Ectodermal cell (in vitro differentiated cells): Measurements from ENCODE around the gene DEDD.

Experiments used
- H3K27ac ChIP-seq: 2 replicates; pipeline ENCODE4 v1.7.0; 2013; ENCODE audit warnings: mild to moderate bottlenecking, low read depth, low read length; ENCODE audit not compliant: insufficient read depth, poor library complexity, severe bottlenecking
- H3K27me3 ChIP-seq: 2 replicates; pipeline ENCODE4 v1.7.0; 2013; ENCODE audit warnings: mild to moderate bottlenecking, low read length; ENCODE audit not compliant: insufficient read depth, control insufficient read depth, poor library complexity, severe bottlenecking
- H3K36me3 ChIP-seq: one replicate; pipeline ENCODE4 v1.7.0; 2013; ENCODE audit warnings: low read length; ENCODE audit not compliant: control insufficient read depth, insufficient read depth
- H3K4me1 ChIP-seq: one replicate; pipeline ENCODE4 v1.7.0; 2013; ENCODE audit warnings: low read length; ENCODE audit not compliant: control insufficient read depth, insufficient read depth
- H3K4me3 ChIP-seq: 2 replicates; pipeline ENCODE4 v1.7.0; 2013; ENCODE audit warnings: low read depth, low read length, control low read depth; ENCODE audit not compliant: insufficient read depth
- H3K9me3 ChIP-seq: 2 replicates; pipeline ENCODE4 v1.7.0; 2013; ENCODE audit warnings: mild to moderate bottlenecking, low read length, moderate library complexity; ENCODE audit not compliant: control insufficient read depth
- WGBS, 2 experiments: methylation state at CpG; one replicate each; pipeline ENCODE4 v1.1.7; 2013; ENCODE audit warnings: missing lambda C conversion rate in 2 of 2; 5-methylcytosine and 5-hydroxymethylcytosine counted together

The DEDD gene

DNA sequence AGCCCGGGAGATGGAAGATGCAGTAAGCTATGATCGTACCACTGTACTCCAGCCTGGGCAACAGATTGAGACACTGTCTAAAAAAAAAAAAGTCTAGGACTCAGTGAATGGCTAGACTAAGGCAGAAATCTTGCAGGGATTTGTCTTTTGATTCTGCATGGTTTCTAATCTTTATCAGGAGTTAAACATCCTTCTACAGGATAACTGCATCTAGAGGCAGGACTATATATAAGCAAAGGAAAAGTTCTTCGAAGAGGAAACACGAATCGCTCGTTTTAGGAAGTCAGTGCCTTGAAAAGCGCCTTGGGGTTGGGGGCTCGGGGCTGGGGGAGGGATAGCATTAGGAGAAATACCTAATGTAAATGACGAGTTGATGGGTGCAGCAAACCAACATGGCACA is 20.7 kb upstream of the DEDD start:
- 39 to 46% methylated on average over 5 to 9 of the region's 9 CpGs for WGBS, 2 experiments
- Histone ChIP-seq H3K4me3 (peak overlapping the region; percentile 82), H3K9me3 (no peaks in the 10 kb centered on the region), H3K27me3 (no peaks in the 10 kb centered on the region), H3K4me1 (no peaks in the 10 kb centered on the region), H3K36me3 (peaks cover 7% of the 10 kb centered on the region), H3K27ac (no peak overlapping the region)

- H3K27ac ChIP-seq: no peak overlapping the region
- no peak overlapping the region for H3K4me3 ChIP-seq
- H3K36me3 ChIP-seq: no peaks in the 10 kb centered on the region
- 84 to 95% methylated on average over 3 of the region's 3 CpGs for WGBS, 2 experiments
- no peaks in the 10 kb centered on the region for H3K9me3 ChIP-seq
- H3K27me3 ChIP-seq: no peaks in the 10 kb centered on the region
- H3K4me1 ChIP-seq: no peaks in the 10 kb centered on the region
Measured at GRCh38 chr1:161145832-161146231, 13.4 kb upstream of the DEDD start.

DNA sequence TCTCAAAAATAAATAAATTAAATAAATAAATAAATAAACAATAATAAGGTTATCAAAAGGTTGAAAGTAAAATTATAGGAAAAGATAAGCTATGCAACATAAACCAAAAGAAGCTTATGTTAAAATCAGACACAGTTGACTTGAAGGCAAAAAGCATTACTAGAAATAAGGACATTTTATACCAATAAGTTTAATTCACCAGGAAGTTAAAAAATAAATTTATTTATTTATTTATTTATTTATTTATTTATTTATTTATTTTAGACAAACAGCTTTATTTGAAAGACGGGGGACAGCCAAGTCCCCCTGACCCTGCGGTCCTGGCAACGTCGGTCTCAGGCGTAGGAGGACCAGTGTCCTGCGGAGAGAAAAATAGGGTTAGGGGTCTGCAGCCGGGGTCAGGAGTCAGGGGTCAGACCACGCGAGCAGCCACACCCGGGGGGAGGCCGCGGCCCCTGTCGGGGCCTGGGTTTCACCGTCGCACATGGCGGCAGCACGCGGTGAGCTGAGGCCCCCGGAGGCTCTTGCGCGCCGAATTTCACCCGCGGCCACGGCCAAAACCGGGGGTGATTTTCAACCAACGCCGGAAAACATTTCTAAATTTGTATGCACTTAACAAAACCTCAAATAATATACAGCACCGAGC is 8.4 kb upstream of the DEDD start:
- Histone ChIP-seq H3K27me3 (no peaks in the 10 kb centered on the region), H3K4me3 (no peak overlapping the region), H3K36me3 (no peaks in the 10 kb centered on the region), H3K9me3 (no peaks in the 10 kb centered on the region), H3K27ac (no peak overlapping the region), H3K4me1 (no peaks in the 10 kb centered on the region)
- WGBS, 2 experiments: 96% methylated on average over 29 of the region's 29 CpGs

GRCh38 chr1:161139766-161140165 is 7.3 kb upstream of the DEDD start:
- H3K4me3 ChIP-seq: no peak overlapping the region
- H3K36me3 ChIP-seq: no peaks in the 10 kb centered on the region
- no peaks in the 10 kb centered on the region for H3K9me3 ChIP-seq
- WGBS, 2 experiments: 40 to 89% methylated on average over 1 of the region's 1 CpG
- no peak overlapping the region for H3K27ac ChIP-seq
- no peaks in the 10 kb centered on the region for H3K4me1 ChIP-seq
- H3K27me3 ChIP-seq: no peaks in the 10 kb centered on the region

- no peaks in the 10 kb centered on the region for H3K27me3 ChIP-seq
- WGBS, 2 experiments: 92 to 100% methylated on average over 1 of the region's 1 CpG
Measured at GRCh38 chr1:161138431-161138830, 6.0 kb upstream of the DEDD start.

GRCh38 chr1:161137881-161138280 is 5.4 kb upstream of the DEDD start:
- H3K27ac ChIP-seq: no peak overlapping the region
- WGBS, 2 experiments: 91 to 95% methylated on average over 3 of the region's 3 CpGs
- H3K9me3 ChIP-seq: no peaks in the 10 kb centered on the region
- no peaks in the 10 kb centered on the region for H3K27me3 ChIP-seq
- H3K36me3 ChIP-seq: no peaks in the 10 kb centered on the region
- no peak overlapping the region for H3K4me3 ChIP-seq
- H3K4me1 ChIP-seq: peaks cover 4% of the 10 kb centered on the region

More at GRCh38 chr1:161138431-161138830, 6.0 kb upstream of the DEDD start:
- H3K9me3 ChIP-seq: no peaks in the 10 kb centered on the region
- no peak overlapping the region for H3K27ac ChIP-seq
- H3K36me3 ChIP-seq: no peaks in the 10 kb centered on the region
- H3K4me1 ChIP-seq: peaks cover 3% of the 10 kb centered on the region
- no peak overlapping the region for H3K4me3 ChIP-seq

DNA sequence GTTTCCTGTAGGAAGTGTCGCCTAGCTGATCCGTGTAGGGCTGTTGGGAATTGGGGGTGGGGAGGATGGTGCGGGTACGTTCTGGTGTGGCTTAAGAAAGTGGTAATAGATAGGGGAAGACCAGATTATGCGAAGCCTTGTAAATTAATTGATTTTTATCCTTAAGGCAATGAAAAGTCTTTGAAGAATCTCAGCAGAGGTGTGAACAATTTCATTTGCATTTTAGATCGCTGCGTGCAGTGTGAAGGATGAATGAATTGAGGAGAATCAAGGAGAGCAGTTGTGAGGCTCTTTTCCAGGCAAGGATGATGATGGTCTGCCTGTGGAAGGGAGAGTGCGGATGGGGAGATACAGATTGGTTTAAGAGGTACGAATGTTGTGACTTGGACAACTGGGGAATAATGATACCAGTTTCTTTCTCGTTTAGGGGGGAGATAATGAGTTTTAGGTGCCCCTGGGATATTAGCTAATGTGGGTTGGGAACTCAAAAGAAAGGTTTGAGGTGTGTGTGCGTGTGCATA is 813 bp upstream of the DEDD start:
- H3K4me3 ChIP-seq: peak overlapping the region; percentile 50
- peaks cover 9% of the 10 kb centered on the region for H3K36me3 ChIP-seq
- no peaks in the 10 kb centered on the region for H3K27me3 ChIP-seq
- H3K4me1 ChIP-seq: peaks cover 11% of the 10 kb centered on the region
- H3K9me3 ChIP-seq: no peaks in the 10 kb centered on the region
- peak overlapping the region; percentile 88 for H3K27ac ChIP-seq
- WGBS, 2 experiments: 1 to 2% methylated on average over 11 of the region's 11 CpGs

DNA sequence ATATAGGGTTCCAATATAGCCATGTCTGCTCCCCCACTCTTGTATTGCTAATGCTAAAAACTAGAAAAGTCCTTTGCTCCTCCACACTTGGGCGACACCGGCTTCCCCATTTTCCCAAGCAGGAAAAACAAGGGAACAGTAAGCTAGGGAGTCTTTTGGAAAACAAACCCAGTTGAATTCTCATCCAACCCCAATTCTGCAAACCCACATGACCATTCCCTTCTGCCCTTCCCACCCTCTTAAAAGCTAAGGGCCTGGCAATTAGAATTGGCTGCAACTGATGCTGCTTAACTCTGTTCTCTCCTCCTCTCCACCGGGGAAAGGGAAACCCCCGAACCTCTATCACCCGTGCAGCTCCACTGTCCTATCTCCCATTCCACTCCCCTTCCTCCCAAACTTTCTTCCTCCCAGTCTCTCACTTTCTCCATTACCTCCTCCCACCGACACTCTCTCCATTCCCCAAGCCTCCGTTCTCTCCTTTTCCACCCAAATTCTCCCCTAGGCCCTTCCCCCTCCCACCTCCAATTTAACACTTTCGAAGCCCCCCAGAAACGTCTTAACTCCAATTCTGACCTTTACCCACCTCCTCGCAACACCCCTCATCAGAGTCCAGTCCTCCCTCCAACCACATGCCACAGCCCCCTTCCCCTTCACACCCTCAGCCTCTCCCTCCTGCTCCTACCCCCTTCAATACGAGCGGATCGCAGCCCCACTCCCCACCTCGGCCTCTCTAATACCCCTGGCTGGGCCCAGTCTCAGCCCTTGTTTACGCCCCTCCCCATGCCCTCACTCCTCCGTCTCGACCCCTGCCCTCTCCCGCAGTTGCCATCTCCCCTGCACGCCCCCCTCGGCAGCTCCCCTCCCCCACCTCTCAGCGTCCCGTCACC is 701 bp downstream of the DEDD start:
- Histone ChIP-seq H3K4me1 (peaks cover 11% of the 10 kb centered on the region), H3K4me3 (peak overlapping the region; percentile 50), H3K27me3 (no peaks in the 10 kb centered on the region), H3K27ac (peak overlapping the region; percentile 88), H3K36me3 (peaks cover 11% of the 10 kb centered on the region), H3K9me3 (no peaks in the 10 kb centered on the region)
- WGBS, 2 experiments: 1 to 2% methylated on average over 22 of the region's 22 CpGs

GRCh38 chr1:161130266-161130665 is 2.2 kb downstream of the DEDD start:
- peak overlapping the region; percentile 4 for H3K4me3 ChIP-seq
- no peak overlapping the region for H3K27ac ChIP-seq
- peaks cover 11% of the 10 kb centered on the region for H3K4me1 ChIP-seq
- H3K27me3 ChIP-seq: no peaks in the 10 kb centered on the region
- peaks cover 20% of the 10 kb centered on the region for H3K36me3 ChIP-seq
- H3K9me3 ChIP-seq: no peaks in the 10 kb centered on the region
- WGBS, 2 experiments: 75% methylated on average over 1 of the region's 1 CpG; no CpG with 5 or more reads in 1 of the 2 experiments
